Measurements from ENCODE around the gene BLVRA. TPM values are rescaled to one million over a fixed set of nuclear protein-coding genes. Genes with fewer than 3 reads are reported as not detected.
A peak's percentile ranks its signal among the peaks of the same experiment; 100 is the strongest.

Gene BLVRA
- total RNA-seq, 1 donor from 2014 or later: 28.9 TPM

- no peak for TF ChIP-seq CTCF (IDR thresholded peaks at IDR 0.05; ENCODE audit: unreplicated experiment)
- H3K27ac Mint-ChIP-seq: peak overlapping the region; percentile 60
Observed at GRCh38 chr7:43785420-43785819, 26.9 kb downstream of the BLVRA start.

GRCh38 chr7:43787771-43788170 is 29.3 kb downstream of the BLVRA start:
- no peak for DNase-seq (ENCODE audit: low spot score in 2 of 2, unreplicated experiment in 2 of 2)
- Mint-ChIP-seq H3K9me3 (no peaks in the 10 kb centered on the region), H3K27me3 (ENCODE audit: low read depth) (no peaks in the 10 kb centered on the region), H3K4me3 (no peak overlapping the region), H3K36me3 (peaks cover 20% of the 10 kb centered on the region), H3K27ac (no peak overlapping the region), H3K4me1 (peaks cover 10% of the 10 kb centered on the region)
- no peak for TF ChIP-seq CTCF (IDR thresholded peaks at IDR 0.05; ENCODE audit: unreplicated experiment)

More at GRCh38 chr7:43785420-43785819, 26.9 kb downstream of the BLVRA start:
- no peak overlapping the region for H3K4me3 Mint-ChIP-seq
- H3K4me1 Mint-ChIP-seq: peaks cover 21% of the 10 kb centered on the region
- H3K36me3 Mint-ChIP-seq: peaks cover 18% of the 10 kb centered on the region
- no peaks in the 10 kb centered on the region for H3K27me3 Mint-ChIP-seq (ENCODE audit: low read depth)
- no peaks in the 10 kb centered on the region for H3K9me3 Mint-ChIP-seq
- peak in 1 of 2 experiments; percentile 36 for DNase-seq (ENCODE audit: low spot score in 2 of 2, unreplicated experiment in 2 of 2)

- H3K27me3 Mint-ChIP-seq (ENCODE audit: low read depth): no peaks in the 10 kb centered on the region
- no peak for TF ChIP-seq CTCF (IDR thresholded peaks at IDR 0.05; ENCODE audit: unreplicated experiment)
- peaks cover 23% of the 10 kb centered on the region for H3K36me3 Mint-ChIP-seq
- H3K4me1 Mint-ChIP-seq: peaks cover 5% of the 10 kb centered on the region
- H3K27ac Mint-ChIP-seq: no peak overlapping the region
- H3K9me3 Mint-ChIP-seq: no peaks in the 10 kb centered on the region
- no peak overlapping the region for H3K4me3 Mint-ChIP-seq
- DNase-seq (ENCODE audit: low spot score in 2 of 2, unreplicated experiment in 2 of 2): peak in 1 of 2 experiments; percentile 11
Observed at GRCh38 chr7:43790006-43790405, 31.5 kb downstream of the BLVRA start.

GRCh38 chr7:43790834-43791233 is 32.4 kb downstream of the BLVRA start:
- Mint-ChIP-seq H3K9me3 (no peaks in the 10 kb centered on the region), H3K4me3 (no peak overlapping the region), H3K27ac (no peak overlapping the region), H3K4me1 (no peaks in the 10 kb centered on the region), H3K27me3 (ENCODE audit: low read depth) (no peaks in the 10 kb centered on the region), H3K36me3 (peaks cover 23% of the 10 kb centered on the region)
- no peak for TF ChIP-seq CTCF (IDR thresholded peaks at IDR 0.05; ENCODE audit: unreplicated experiment)
- no peak for DNase-seq (ENCODE audit: low spot score in 2 of 2, unreplicated experiment in 2 of 2)

- Mint-ChIP-seq H3K4me1 (no peaks in the 10 kb centered on the region), H3K4me3 (no peak overlapping the region), H3K36me3 (peaks cover 27% of the 10 kb centered on the region)
Observed at GRCh38 chr7:43791665-43792064, 33.2 kb downstream of the BLVRA start.

More at GRCh38 chr7:43791665-43792064, 33.2 kb downstream of the BLVRA start:
- Mint-ChIP-seq H3K9me3 (no peaks in the 10 kb centered on the region), H3K27me3 (ENCODE audit: low read depth) (no peaks in the 10 kb centered on the region), H3K27ac (no peak overlapping the region)
- DNase-seq (ENCODE audit: low spot score in 2 of 2, unreplicated experiment in 2 of 2): no peak
- no peak for TF ChIP-seq CTCF (IDR thresholded peaks at IDR 0.05; ENCODE audit: unreplicated experiment)
